Hypothalamus (tissue), 51 donors: ENCODE results near the gene SF3B3.
A peak's percentile ranks its signal among the peaks of the same experiment; 100 is the strongest.

Experiments
- DNase-seq, 51 donors: peaks; one replicate each; lab custom pipeline; 2025; lab: John Stamatoyannopoulos, UW

The SF3B3 gene

GRCh38 chr16:70561623-70562022 lies 38.0 kb downstream of the SF3B3 start:
- peak in 17 of 51 donors; percentile 3 to 48 (median 18) for DNase-seq

- no peak for DNase-seq
Observed at GRCh38 chr16:70563636-70564035, 40.0 kb downstream of the SF3B3 start.

GRCh38 chr16:70565053-70565452 lies 41.4 kb downstream of the SF3B3 start:
- DNase-seq, result peak in 6 of 51 donors; percentile 4 to 15 (median 10)

- DNase-seq, result no peak
Observed at GRCh38 chr16:70568601-70569237, 45.1 kb downstream of the SF3B3 start.

- no peak for DNase-seq
Observed at GRCh38 chr16:70569752-70570151, 46.1 kb downstream of the SF3B3 start.

GRCh38 chr16:70570967-70571570 lies 47.5 kb downstream of the SF3B3 start:
- no peak for DNase-seq

GRCh38 chr16:70571623-70572022 lies 48.0 kb downstream of the SF3B3 start:
- no peak for DNase-seq

- no peak for DNase-seq
Observed at GRCh38 chr16:70572050-70572925, 48.7 kb downstream of the SF3B3 start.

GRCh38 chr16:70572926-70573270 lies 49.3 kb downstream of the SF3B3 start:
- no peak for DNase-seq

GRCh38 chr16:70573451-70574121 lies 50.0 kb downstream of the SF3B3 start:
- DNase-seq, result peak in 1 of 51 donors; percentile 1

GRCh38 chr16:70574595-70575271 lies 51.1 kb downstream of the SF3B3 start:
- no peak for DNase-seq

GRCh38 chr16:70575376-70575775 lies 51.8 kb downstream of the SF3B3 start:
- no peak for DNase-seq

- DNase-seq, result no peak
Observed at GRCh38 chr16:70576431-70577255, 53.0 kb downstream of the SF3B3 start.

GRCh38 chr16:70577256-70577698 lies 53.7 kb downstream of the SF3B3 start:
- peak in 3 of 51 donors; percentile 1 to 54 (median 11) for DNase-seq

- no peak for DNase-seq
Observed at GRCh38 chr16:70578035-70578434, 54.4 kb downstream of the SF3B3 start.

- DNase-seq, result no peak
Observed at GRCh38 chr16:70579248-70579647, 55.6 kb downstream of the SF3B3 start.

GRCh38 chr16:70579648-70580630 lies 56.3 kb downstream of the SF3B3 start:
- DNase-seq, result no peak

GRCh38 chr16:70582280-70582978 lies 58.8 kb downstream of the SF3B3 start:
- no peak for DNase-seq
